ENCODE measurements around the gene CACNA1B.
"Not testable (repeated sequence)": the region's sequence is repeated elsewhere in the genome, so short reads cannot be mapped to it uniquely, and the experiment has no call there.

Gene CACNA1B

GRCh38 chr9:137865581-137866145, 11.9 kb upstream of the CACNA1B start:
- in situ Hi-C loops (cut with MboI; ENCODE audit: low sequenced_read_pairs): no loop called here

DNA sequence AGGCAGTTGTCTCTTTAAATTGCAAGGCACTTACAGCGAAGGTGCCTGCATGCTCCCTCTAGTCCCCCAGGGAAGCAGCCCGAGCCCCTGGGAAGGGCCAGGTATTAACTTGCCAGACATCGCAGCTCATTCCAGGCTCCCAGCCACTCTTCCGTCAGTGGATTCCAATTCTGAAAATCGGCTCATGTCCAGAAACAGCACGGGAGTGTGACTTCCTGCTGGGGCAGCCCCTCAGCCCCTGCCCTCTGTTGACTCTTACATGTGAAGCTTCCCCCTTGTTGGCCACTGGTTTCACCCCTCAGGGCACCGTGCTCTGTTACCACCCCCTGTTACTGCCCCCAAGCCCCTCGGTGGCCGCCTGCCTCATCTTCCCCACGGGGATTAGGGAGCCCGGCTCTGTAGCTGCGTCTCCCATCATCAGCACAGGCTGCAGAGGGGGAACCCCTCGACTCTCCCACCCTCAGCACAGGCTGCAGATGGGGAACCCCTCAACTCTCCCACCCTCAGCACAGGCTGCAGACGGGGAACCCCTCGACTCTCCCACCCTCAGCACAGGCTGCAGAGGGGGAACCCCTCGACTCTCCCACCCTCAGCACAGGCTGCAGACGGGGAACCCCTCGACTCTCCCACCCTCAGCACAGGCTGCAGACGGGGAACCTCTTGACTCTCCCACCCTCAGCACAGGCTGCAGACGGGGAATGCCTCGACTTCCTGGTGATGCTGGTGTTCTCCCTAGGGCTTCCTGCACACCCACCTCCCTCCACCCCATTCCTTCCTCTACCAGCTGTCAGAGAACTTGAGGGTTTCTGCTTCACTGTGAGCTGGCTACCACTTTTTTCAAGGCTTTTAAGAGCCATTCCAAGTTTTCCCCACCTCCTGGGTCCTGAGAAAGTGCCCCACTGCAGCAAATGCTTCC, 11.1 kb upstream of the CACNA1B start:
- in situ Hi-C loops (cut with MboI; ENCODE audit: low sequenced_read_pairs): no loop called here

- in situ Hi-C loops (cut with MboI; ENCODE audit: low sequenced_read_pairs): no loop called here
Measured at GRCh38 chr9:137870432-137870831, 7.2 kb upstream of the CACNA1B start.

DNA sequence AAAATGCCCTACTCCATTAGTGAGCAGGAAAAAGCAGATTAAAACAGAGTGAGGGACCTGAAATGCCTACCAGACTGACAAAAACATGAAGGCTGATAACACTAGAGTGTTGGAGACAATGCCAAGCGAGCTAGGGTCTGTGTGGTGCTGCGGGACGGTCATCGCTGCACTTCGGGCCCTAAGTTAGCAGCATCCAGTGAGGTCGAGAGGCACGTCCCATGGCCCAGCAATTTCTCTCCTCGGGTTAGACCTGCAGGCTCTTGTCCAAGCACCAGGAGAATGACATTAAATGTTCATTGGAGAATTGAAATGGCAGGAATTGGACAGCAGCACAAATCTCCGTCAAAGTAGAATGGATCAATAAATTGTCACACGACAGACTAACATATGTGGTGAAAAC, 5.3 kb upstream of the CACNA1B start:
- in situ Hi-C loops (cut with MboI; ENCODE audit: low sequenced_read_pairs): no loop called here

- in situ Hi-C loops (cut with MboI; ENCODE audit: low sequenced_read_pairs): no loop called here
Measured at GRCh38 chr9:137873408-137873807, 4.2 kb upstream of the CACNA1B start.

GRCh38 chr9:137873858-137874362, 3.7 kb upstream of the CACNA1B start:
- in situ Hi-C loops (cut with MboI; ENCODE audit: low sequenced_read_pairs): no loop called here

GRCh38 chr9:137875354-137875753, 2.2 kb upstream of the CACNA1B start:
- in situ Hi-C loops (cut with MboI; ENCODE audit: low sequenced_read_pairs): no loop called here

DNA sequence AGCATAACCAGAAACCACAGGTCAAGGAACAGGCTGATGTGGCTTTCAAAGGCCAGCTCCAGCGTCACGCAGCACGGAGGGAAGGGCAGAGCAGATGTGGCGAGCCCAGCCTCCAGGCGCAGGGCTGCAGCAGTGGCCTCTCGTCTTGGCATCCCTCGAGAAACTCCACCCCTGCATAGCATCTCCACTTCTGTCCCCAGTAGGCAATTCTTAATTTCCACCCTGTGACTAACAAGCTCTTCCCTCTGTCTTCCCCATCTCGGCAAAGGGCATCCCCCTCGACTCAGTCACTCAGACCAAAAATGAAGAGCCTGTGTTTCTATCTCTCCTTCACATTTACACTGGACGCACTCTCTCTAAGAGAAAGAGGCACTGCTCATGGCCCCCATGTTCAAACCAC, 1.7 kb upstream of the CACNA1B start:
- in situ Hi-C loops (cut with MboI; ENCODE audit: low sequenced_read_pairs): no loop called here

- in situ Hi-C loops (cut with MboI; ENCODE audit: low sequenced_read_pairs): no loop called here
Measured at GRCh38 chr9:137876269-137876668, 1.3 kb upstream of the CACNA1B start.

GRCh38 chr9:137876781-137877386, 698 bp upstream of the CACNA1B start:
- in situ Hi-C loops (cut with MboI; ENCODE audit: low sequenced_read_pairs): no loop called here

- in situ Hi-C loops (cut with MboI; ENCODE audit: low sequenced_read_pairs): no loop called here
Measured at GRCh38 chr9:137878146-137878941, 762 bp downstream of the CACNA1B start.

DNA sequence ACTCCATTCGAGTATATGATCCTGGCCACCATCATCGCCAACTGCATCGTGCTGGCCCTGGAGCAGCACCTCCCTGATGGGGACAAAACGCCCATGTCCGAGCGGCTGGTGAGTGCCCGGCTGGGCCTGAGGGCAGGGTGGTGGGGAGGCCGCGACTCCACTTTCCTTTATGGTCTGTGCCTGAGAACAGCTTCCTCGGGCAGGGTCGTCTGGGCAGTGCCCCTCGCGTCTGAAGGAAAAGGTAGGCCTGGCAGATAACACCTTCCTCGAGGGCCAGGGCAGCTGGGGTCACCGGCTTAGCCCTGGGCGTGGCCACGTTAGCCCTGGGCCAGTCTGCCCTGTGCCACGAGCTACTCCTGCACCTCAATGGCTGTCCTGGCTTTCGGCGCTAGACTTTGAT, 1.5 kb downstream of the CACNA1B start:
- in situ Hi-C loops (cut with MboI; ENCODE audit: low sequenced_read_pairs): no loop called here

GRCh38 chr9:137879566-137880150, 2.1 kb downstream of the CACNA1B start:
- in situ Hi-C loops (cut with MboI; ENCODE audit: low sequenced_read_pairs): no loop called here

DNA sequence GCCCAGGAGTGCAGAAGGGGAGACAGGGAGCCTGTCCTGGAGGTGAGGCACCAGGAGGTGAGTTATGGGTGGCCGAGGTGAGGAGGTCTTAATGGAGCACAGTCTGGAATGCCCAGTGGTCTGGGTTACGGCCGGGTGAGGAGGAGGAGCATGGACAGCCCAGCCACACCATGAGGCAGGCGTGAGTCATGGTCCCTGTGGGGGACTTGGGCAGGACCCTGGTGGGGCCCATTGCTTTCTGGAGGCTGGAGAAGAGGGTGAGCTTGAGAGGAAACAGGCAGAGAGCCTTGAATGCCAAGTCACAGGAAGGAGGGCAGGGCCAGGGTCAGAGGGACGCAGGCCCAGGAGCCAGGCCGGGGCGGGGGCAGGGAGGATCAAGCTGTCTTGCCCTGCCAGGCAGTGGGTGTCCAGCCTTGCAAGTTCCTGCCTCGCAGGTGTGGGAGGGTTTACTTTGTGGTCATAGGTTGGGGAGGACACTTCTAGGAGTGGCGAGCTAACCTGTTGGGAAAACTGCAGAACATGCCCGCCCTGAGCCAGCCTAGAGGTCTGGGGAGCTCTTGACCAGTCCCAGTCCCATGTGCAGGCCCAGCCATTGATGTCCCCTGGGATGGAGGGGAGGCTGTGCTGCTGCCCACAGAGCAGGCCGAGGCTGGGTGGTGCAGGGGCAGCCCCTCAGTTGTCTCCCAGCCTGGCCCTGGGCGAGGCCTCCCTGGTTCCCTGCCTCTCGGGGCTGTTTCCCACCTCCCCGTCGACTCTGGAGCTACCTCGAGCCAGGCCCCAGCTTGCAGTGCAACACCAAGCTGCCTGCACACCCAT, 2.8 kb downstream of the CACNA1B start:
- in situ Hi-C loops (cut with MboI; ENCODE audit: low sequenced_read_pairs): no loop called here

DNA sequence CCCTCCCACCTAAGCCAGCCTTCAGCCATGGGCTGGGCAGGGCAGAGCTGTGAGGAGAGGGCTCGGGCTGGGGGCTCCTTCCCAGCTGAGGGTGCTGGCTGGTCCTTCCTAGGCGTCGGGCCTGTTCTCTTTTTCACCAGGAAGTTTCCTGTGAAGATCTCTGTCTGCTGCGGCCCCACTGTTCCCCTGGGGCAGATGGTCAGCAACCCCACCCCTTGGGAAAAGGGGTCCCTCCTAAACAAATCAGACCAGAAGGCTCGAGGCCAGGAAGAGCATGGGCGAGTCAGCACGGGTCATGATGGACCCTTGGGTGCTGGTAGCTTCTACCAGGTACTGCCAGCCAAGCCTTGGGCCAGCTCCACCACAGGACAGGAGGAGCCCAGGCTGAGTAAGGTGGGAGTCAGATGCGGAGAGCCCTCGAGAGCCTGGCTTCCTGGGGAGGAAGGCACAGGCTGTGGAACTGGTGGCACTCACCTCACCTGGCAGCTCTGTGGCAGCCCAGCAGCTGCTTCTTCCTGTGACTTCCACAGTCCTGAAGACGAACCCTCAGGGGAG, 3.5 kb downstream of the CACNA1B start:
- in situ Hi-C loops (cut with MboI; ENCODE audit: low sequenced_read_pairs): no loop called here

- in situ Hi-C loops (cut with MboI; ENCODE audit: low sequenced_read_pairs): no loop called here
Measured at GRCh38 chr9:137881591-137882505, 4.3 kb downstream of the CACNA1B start.

DNA sequence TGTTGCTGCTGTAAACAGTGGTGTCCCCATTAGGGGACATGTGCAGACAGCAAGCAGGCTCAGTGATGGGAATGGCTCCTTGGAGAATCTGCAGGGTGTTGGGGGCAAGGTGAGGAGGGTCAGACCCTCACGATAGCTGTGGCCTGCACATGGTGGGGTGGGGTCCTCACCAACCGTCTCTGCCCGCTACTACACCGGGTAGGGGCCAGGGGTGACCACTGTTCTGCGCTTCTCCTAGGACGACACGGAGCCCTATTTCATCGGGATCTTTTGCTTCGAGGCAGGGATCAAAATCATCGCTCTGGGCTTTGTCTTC, 4.9 kb downstream of the CACNA1B start:
- in situ Hi-C loops (cut with MboI; ENCODE audit: low sequenced_read_pairs): no loop called here

DNA sequence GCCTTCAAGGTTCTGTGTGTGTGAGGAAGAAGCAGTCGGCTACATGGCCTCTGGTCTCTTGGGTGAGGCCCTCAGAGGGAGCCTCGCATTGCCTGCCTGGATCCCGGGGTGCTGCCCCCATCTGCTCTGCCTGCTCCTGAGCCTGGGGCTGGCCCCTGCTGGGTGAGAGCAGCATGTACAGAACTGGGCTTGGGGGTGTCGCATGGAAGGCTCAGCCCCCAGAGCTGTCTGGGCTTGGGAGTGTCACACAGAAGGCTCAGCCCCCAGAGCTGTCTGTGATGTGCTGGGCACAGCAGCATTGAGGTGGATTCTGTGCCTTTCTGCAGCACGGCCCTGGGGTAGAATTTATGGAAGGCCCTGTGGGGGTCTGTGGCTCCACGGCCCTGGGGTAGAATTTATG, 6.4 kb downstream of the CACNA1B start:
- in situ Hi-C loops (cut with MboI; ENCODE audit: low sequenced_read_pairs): not testable (repeated sequence)

GRCh38 chr9:137884547-137884946, 7.0 kb downstream of the CACNA1B start:
- in situ Hi-C loops (cut with MboI; ENCODE audit: low sequenced_read_pairs): not testable (repeated sequence)

Data from HL-60/S4 (cell line).